Stimulated activated CD8-positive, alpha-beta memory T cell treated with anti-CD3 and anti-CD28 coated beads, Interleukin-15, amount 100 ng/mL, for 24 hours (primary cell): ENCODE results near the gene MRPL40.

ENCODE experiments used
- DNase-seq: peaks from one replicate; pipeline ENCODE4 v3.0.0-alpha.2; 2020; ENCODE audit warnings: low read depth

The MRPL40 gene

DNA sequence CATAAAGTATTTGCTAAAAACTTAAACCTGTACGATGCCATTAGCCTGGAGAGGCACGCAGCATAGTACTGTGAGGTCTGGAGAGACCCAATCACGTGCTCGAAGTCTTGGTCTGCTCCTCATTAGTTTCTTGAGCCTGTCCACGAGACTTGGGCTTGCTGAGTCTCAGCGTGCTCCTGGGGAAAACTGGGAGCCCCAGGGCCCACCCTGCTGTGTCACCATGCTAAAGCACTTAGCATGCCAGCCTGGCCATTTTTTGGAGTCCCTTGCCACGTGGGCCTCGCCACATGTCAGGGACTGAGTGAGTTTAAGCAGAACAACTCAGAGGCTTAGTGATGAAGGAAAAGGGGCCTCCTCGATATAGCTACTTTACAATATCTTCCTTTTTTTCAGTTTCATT is 50.0 kb downstream of the MRPL40 start:
- DNase-seq: no peak

DNA sequence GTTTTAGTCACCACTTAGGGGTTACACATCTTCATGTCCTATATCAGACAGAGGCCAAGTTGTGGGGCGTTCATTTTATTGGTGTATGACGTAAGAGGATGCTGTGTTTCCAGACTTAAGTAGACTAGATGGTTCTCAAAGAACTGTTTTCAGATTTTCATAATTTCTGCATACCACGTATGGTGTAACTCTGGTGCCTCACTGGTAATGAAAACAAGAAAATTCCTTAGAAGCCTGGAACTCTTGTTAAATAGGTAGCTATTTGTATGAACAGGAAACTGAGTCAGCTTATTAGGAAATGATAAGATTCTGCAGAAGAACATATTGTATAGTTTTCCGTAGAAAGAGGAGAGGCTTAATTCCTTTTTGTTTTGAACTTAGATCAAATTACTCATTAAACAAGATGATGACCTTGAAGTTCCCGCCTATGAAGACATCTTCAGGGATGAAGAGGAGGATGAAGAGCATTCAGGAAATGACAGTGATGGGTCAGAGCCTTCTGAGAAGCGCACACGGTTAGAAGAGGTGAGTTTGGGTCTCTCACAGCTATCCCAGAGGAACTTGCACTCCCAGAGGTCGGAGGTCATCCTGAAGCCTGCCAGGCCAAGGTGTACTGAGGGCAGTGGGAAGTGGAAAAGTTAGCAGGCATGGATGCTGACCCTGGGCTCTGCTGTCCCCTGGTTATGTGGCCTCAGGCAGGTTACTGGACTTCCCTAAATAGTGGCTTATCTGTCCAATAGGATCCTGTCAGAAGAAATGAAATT is 51.3 kb downstream of the MRPL40 start:
- DNase-seq: no peak
